ENCODE results near the gene SPTB. TPM values are rescaled to one million over a fixed set of nuclear protein-coding genes. Genes with fewer than 3 reads are reported as not detected.

Gene SPTB
- total RNA-seq, 1 donor from 2014 or later = 0.04 TPM

DNA sequence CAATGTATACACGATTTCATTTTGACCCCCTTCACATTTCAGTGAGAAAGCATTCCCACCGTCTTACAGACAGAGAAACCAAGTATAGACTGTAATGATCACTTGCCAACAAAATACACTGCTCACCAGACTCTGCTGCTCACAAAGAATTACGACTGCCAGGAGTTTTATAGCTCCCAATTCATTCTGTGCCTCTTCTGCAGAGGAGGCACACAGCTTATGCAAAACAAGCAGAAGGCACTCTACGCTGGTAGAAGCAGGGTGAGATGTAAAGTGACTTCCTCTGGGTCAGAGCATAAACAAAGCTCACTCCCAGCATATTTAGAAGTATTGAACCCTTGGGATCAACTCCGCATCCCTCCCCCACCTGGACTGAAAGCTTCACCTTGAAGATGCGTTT, 14.6 kb downstream of the SPTB start:
- ChIA-PET POLR2A (no interaction called here), CTCF (no interaction called here)
- H3K4me3 Mint-ChIP-seq = no peak overlapping the region
- H3K27me3 Mint-ChIP-seq = peaks cover 33% of the 10 kb centered on the region
- no peak overlapping the region for H3K27ac Mint-ChIP-seq
- TF ChIP-seq, protein P1, sequence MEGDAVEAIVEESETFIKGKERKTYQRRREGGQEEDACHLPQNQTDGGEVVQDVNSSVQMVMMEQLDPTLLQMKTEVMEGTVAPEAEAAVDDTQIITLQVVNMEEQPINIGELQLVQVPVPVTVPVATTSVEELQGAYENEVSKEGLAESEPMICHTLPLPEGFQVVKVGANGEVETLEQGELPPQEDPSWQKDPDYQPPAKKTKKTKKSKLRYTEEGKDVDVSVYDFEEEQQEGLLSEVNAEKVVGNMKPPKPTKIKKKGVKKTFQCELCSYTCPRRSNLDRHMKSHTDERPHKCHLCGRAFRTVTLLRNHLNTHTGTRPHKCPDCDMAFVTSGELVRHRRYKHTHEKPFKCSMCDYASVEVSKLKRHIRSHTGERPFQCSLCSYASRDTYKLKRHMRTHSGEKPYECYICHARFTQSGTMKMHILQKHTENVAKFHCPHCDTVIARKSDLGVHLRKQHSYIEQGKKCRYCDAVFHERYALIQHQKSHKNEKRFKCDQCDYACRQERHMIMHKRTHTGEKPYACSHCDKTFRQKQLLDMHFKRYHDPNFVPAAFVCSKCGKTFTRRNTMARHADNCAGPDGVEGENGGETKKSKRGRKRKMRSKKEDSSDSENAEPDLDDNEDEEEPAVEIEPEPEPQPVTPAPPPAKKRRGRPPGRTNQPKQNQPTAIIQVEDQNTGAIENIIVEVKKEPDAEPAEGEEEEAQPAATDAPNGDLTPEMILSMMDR (IDR thresholded peaks at IDR 0.05) = no peak
- peaks cover 4% of the 10 kb centered on the region for H3K4me1 Mint-ChIP-seq
- H3K9me3 Mint-ChIP-seq = no peaks in the 10 kb centered on the region
- no peak for ATAC-seq (ENCODE audit: low read depth)
- intact Hi-C loops (cut with micrococcal nuclease) = no loop called here
- H3K36me3 Mint-ChIP-seq (ENCODE audit: low read depth) = no peaks in the 10 kb centered on the region
- no peak for DNase-seq

DNA sequence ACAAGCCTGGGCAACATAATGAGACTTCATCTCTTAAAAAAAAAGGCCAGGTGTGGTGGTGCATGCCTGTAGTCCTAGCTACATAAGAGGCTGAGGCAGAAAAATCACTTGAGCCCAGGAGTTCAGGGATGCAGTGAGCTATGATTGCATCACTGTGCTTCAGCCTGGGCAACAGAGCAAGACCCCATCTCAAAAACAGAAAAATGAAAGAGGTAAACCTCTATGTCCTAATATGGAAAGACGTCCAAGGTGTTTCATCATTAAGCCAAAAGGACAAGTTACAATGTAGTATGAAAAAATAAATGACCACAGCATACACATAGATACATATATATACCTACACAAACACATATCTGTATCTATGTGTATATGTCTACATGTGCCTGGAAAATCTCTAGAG, 15.4 kb downstream of the SPTB start:
- TF ChIP-seq, protein P1 (IDR thresholded peaks at IDR 0.05) = no peak
- ChIA-PET POLR2A (no interaction called here), CTCF (no interaction called here)
- no peak for ATAC-seq (ENCODE audit: low read depth)
- Mint-ChIP-seq H3K9me3 (no peaks in the 10 kb centered on the region), H3K27me3 (peaks cover 36% of the 10 kb centered on the region), H3K4me3 (no peak overlapping the region), H3K36me3 (ENCODE audit: low read depth) (no peaks in the 10 kb centered on the region), H3K4me1 (no peaks in the 10 kb centered on the region), H3K27ac (no peak overlapping the region)
- intact Hi-C loops (cut with micrococcal nuclease) = no loop called here
- DNase-seq = no peak

DNA sequence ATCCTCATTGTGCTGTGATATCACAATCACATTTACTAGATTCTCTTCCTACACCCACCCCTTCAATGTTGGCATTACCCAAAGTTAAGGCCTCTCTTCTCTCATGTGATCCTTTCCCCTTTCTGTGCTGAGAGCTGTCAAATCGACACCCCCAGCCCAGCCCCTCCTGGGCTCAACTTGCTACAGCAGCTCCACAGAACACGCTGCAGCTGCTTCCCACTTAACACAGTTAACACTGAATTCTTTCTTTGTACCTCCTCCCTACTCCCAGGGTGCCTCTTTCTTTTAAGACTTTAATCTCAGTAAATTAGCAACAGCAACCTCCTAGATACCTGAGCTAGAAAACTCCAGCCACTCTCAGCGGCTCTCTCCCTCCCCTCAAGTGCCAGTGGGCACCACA, 17.8 kb downstream of the SPTB start:
- CTCF ChIA-PET = no interaction called here
- Mint-ChIP-seq H3K36me3 (ENCODE audit: low read depth) (no peaks in the 10 kb centered on the region), H3K9me3 (no peaks in the 10 kb centered on the region), H3K4me1 (no peaks in the 10 kb centered on the region), H3K27me3 (peaks cover 29% of the 10 kb centered on the region), H3K4me3 (no peak overlapping the region), H3K27ac (no peak overlapping the region)
- no peak for DNase-seq
- POLR2A ChIA-PET = no interaction called here
- intact Hi-C loops (cut with micrococcal nuclease) = no loop called here
- TF ChIP-seq, protein P1 (IDR thresholded peaks at IDR 0.05) = no peak
- ATAC-seq (ENCODE audit: low read depth) = no peak

DNA sequence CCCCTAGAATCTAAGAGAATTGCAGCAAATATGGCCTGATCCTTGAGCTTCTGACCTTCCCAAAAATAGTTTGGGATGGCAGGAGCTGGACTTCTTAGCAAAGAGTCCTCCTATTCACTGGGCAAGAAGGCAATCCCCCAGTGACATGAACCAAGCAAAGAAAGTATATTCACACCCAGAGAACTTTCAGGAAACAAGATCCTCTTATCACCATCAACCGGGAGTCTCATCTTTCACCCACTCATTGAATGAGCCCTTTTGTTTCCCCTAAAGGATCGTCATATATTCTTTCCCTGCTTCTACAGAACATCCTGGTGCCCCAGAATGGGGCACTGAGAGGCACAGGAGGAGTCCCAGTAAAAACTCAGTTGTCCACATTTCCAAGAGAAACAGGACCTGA, 19.7 kb downstream of the SPTB start:
- H3K9me3 Mint-ChIP-seq = no peaks in the 10 kb centered on the region
- ATAC-seq (ENCODE audit: low read depth) (no peak), DNase-seq (no peak)
- H3K27me3 Mint-ChIP-seq = peaks cover 27% of the 10 kb centered on the region
- no peaks in the 10 kb centered on the region for H3K36me3 Mint-ChIP-seq (ENCODE audit: low read depth)
- ChIA-PET POLR2A (no interaction called here), CTCF (no interaction called here)
- intact Hi-C loops (cut with micrococcal nuclease) = no loop called here
- H3K4me3 Mint-ChIP-seq = no peak overlapping the region
- H3K27ac Mint-ChIP-seq = no peak overlapping the region
- H3K4me1 Mint-ChIP-seq = no peaks in the 10 kb centered on the region
- TF ChIP-seq, protein P1 (IDR thresholded peaks at IDR 0.05) = no peak

DNA sequence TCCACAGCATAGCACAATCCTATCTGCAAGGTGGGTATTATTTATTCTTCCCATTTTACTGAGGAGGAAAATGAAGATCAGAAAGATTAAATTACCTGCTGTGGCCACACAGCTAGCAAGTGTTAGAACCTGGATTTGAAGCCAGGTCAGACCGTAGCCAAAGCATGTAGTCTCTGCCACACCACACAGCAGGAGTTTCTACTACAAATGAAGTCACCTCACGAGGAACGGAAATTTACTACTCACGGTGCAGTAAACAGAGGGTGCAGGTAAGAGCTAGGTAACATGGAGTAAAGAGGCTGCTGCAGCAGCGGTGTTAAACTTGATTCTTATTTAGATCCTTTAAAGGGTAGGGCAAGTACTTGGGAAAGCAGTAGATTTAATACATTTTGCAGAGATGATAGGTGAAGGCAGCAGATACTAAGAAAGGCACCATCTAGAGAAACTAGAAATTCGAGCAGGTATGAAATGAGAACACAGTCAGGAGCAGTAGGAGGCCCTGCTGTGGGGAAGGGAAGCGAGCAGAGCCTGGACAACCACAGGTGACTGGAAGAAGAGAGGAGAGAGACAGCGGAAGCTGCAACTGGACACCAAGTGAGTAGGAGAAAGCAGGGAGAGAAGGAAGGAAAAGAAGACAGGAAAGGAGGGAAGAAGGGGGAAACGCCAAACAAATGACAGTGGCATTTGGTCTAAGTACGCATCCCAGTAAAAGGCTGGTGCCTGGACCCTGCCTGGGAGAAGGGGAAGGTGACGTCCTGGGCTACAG, 21.5 kb downstream of the SPTB start:
- Mint-ChIP-seq H3K36me3 (ENCODE audit: low read depth) (no peaks in the 10 kb centered on the region), H3K27ac (no peak overlapping the region), H3K27me3 (peaks cover 19% of the 10 kb centered on the region), H3K4me1 (no peaks in the 10 kb centered on the region), H3K4me3 (no peak overlapping the region), H3K9me3 (no peaks in the 10 kb centered on the region)
- intact Hi-C loops (cut with micrococcal nuclease) = no loop called here
- CTCF ChIA-PET = no interaction called here
- DNase-seq (no peak), ATAC-seq (ENCODE audit: low read depth) (no peak)
- POLR2A ChIA-PET = no interaction called here
- TF ChIP-seq, protein P1 (IDR thresholded peaks at IDR 0.05) = no peak

Data from activated B cell treated with CpG ODN at 0.5 μM for 24 hours (primary cell).